ENCODE data around the gene ESAM.

Gene ESAM

DNA sequence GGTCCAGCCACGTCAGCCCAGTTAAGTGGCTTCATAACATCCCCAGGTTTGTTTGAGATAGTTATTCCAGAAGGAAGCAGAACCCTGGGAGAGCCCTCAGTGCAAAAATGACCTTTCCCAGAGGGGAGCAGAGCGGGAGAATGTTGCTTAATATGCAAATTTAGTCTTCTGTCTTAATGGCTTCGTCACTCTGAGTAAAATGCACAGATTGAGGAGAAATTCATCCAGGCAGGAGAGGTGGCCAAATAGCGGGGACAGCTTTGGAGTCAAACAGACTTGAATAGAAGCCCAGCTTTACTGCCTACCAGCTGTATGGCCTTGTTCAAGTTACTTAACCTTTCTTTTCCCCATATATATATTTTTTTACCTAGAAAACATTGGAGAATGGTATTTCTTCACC is 34.6 kb downstream of the ESAM start:
- no peak for DNase-seq

DNA sequence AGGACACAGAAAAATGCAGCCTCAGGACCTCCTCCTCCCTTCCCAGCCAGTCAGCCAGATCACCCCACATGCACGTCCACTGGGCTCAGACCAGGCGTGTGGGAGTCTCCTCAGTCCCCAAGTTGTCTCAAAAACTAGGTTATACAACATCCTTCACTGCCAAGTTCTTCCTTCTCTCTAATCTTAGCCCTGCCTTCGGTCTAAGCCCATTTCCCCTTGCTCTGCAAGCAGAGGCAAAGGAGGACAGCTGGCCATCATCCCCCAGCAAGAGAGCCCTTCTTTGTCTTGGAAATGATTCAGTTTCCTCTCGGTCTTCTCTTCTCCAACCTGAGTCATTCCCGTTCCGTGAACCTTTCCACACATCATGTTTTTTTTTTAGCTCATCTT is 36.4 kb downstream of the ESAM start:
- DNase-seq = no peak

DNA sequence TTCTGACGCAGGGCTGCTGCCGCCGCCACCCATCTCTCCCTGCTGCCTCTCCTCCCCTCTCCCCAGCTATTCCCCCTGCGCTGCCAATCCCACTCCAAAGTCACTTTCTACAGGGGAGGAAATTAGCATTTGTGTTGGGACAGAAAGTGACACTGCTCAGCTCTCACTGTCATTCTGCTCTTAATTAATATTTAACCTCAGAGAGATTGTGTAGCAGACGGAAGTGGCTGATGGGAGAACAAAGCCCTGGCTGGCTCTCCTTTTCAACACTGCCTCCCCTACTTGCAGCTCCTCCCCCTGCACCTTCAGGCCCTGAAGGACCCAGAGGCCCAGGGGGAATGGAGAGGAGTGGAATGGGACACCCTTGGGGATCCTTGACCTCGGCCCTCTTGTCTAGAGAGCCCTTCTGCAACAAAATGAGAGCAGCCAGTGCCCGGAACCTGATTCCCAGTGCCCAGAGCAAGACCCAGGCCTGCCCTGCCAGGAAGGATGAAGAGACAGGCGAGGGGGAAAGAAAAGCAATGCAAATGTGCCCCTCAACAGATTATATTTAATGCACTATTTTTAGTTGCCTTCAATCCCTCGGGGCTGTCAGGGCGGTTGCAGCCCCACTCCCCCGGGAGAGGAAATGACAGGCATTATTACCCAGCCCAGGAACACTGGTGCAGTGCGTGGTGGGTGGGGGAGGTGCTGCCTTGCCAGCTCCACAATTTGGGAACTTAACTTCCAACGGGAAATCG is 36.9 kb downstream of the ESAM start:
- DNase-seq = no peak

DNA sequence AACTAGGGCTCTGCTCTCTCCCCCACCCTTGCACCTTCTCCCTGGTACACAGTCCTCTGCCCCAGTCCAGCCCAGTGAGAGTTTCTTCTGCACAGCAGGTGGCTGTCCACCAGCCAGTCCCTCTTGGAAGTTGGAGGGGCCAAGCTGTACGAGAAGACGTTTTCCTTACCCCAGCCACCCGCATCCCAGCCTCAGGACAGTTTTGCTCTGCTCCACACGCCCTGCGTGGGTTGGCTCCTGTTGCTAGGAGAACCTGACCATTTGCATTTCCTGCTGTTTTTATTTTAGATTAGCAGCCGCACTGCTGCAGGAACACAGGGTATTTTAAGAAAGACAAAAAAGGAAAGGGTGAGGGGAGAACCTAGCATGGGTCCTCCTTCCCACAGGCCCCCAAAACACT is 39.9 kb downstream of the ESAM start:
- DNase-seq = no peak

DNA sequence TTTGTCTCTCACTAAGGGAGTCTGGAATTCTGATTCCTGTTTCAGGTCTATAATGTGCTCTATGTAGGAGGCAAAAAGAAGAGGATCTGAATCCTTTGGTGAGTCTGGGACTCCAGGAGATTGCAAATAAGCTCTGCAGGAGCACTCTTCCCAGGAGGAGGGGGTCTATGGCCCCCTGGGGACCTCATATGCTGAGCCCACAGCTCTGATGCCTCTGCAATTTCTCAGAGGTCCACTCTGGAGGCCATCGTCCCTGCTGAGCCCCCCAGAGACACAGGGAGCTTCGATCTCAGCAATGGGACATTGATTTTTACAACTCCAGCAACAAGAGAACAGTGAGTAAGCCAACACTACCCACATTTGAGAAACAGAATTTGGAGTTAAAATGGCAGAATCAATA is 42.6 kb downstream of the ESAM start:
- no peak for DNase-seq

DNA sequence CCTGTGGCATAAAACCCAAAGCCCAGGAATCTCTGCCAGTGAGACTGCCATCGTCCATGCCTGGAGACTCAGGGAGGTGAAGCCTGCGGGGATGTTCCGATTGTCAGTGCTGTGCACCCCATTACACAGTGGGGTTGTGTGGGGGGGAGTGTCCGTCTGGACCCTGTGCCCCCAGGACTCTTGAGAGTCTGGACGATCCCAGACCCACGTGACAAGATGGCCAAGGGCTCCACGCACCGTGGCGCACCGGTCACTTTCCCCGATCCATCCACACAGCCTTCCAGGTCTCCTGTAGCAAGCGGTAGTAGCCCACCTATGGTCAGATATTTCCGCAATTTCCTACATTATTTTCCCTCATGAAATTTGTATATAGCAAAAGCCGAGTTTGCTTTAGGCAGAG is 43.3 kb downstream of the ESAM start:
- no peak for DNase-seq

DNA sequence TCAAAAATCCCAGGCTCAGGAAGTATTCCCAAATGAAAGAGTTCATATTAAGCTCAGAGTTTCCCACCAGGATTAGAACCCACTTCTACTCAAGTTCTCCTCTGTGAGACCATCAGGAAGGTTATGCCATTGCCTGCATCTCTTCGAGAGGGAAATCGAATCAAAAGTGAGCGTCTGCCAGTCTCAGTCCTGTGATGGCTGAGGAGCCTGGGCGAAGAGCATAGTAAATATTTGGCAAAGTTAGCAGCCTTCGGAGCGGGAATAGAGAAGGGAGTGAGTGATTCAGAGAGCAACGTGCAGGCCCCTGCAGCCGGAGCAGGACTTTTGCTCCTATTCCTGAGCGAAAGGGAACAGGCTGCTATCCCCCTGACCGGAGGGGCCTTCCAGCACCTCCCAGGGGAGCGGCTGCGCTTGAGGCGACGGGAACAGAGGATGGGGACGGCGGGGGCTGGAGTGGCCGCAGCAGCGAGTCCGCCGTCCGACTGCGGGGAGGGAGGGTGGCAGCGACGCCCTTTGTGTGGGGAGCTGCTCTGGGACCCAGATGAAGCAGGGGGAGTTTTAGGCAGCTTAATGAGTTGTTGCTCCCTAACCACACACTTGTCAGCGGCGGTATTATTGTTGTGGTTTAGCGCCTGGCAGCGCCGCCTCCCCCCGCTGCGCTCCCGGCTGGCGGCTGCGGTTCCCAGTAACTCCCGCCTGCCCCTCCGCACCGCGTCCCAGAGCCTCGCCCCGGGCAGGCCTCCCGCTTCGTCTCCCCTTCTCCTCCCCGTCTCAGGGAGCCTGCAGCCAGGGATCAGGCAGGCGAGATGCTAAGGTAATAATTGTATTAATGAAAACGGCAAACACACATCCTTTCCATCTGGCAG is 44.1 kb downstream of the ESAM start:
- DNase-seq = no peak

DNA sequence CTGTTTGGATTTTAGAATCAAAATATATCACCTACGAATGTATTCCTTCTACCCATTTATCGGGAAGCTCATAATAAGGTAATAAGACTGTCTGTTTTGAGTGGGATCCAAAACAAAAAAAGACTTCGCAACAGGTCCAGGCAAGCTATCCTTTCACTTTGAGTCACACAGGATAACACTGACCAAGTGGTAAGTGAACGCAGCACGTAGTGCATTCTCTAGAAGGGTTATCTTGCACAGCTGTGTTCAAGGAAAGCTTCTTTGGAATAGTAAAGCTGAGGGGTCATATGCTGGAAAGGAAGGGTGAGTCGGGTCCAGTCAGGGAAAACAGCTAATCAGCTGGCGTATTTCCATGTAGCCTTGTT is 44.7 kb downstream of the ESAM start:
- no peak for DNase-seq

DNA sequence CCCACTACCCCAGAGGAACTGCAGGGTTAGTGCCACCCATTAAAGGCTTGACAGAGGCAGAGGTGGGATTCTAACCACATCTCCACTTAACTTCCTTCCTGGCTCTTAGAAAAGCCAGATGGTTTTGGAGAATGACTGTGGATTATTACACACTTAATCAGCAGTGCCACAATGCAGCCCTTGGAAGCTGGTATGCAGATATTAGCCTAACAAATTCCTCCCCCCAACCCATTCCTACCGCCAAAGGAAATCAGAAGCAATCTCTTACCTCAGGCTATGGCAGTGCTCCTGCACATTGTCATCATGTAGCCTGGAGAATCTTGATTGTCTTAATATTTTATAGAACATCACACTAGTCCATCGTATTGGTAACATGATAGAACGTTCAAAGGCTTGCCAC is 45.5 kb downstream of the ESAM start:
- no peak for DNase-seq

DNA sequence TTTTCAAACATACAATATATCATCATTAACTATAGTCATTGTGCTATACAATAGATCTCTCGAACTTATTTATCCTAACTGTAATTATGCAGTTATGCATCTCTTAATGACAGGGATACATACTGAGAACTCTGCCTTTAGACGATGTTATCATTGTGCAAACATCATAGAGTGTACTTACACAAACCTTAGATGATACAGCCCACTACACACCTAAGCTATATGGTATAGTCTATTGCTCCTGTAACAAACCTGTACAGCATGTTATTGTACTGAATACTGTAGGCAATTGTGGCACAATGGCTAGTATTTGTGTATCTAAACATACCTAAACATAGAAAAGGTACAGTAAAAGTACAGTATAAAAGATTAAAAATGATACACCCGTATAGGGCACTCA is 49.7 kb downstream of the ESAM start:
- no peak for DNase-seq

DNA sequence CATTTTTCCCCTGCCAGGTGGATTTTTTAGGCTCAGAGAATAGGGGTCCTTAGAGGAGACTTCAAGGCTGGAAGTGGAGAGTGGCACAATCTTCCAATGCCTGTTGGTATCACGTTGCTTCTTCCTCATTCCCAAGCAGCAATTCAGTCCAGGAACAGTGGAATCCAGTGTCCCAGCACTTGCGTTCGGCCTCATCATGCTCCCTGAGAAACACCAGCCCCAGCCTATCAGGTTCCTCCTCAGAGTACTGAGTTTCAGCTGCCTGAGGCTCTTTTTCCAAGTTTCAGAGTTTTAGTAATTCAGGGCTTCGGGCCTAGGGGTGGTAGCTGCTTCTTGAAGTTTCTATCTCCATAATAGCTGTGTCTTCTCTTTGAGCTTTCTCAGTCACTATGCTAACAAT is 54.3 kb downstream of the ESAM start:
- DNase-seq = no peak
